Endothelial cell of umbilical vein (primary cell): Measurements from ENCODE around the gene SHROOM2.

Source experiments
- EZH2 ChIP-seq: IDR thresholded peaks from 2 replicates; pipeline ENCODE4 v1.6.1; 2012; ENCODE audit warnings: borderline replicate concordance, low read depth, mild to moderate bottlenecking, moderate library complexity, low read length, inconsistent platforms; ENCODE audit not compliant: severe bottlenecking
- FOS ChIP-seq: IDR thresholded peaks from 2 replicates; pipeline ENCODE4 v1.6.1; 2011; ENCODE audit warnings: mild to moderate bottlenecking, low read length, moderate library complexity, borderline replicate concordance; ENCODE audit not compliant: insufficient read depth
- GATA2 ChIP-seq: IDR thresholded peaks from 2 replicates; pipeline ENCODE4 v1.7.0; 2011; ENCODE audit warnings: low read depth, mild to moderate bottlenecking, moderate library complexity, mixed read lengths, low read length; ENCODE audit not compliant: insufficient read length, insufficient read depth
- JUN ChIP-seq: IDR thresholded peaks from 2 replicates; pipeline ENCODE4 v1.6.1; 2011; ENCODE audit warnings: borderline replicate concordance, low read depth; ENCODE audit not compliant: insufficient read length, insufficient read depth
- MAX ChIP-seq: IDR thresholded peaks from 2 replicates; pipeline ENCODE4 v1.6.1; 2011; ENCODE audit not compliant: insufficient read depth, insufficient read length
- MYC ChIP-seq: IDR thresholded peaks from one replicate; pipeline ENCODE4 v1.6.1; 2011; ENCODE audit warnings: mild to moderate bottlenecking, low read depth, low read length
- POLR2A ChIP-seq: IDR thresholded peaks from 2 replicates; pipeline ENCODE4 v1.6.1; 2012; ENCODE audit warnings: low read depth, mild to moderate bottlenecking, control low read depth, low read length
- POLR2AphosphoS5 ChIP-seq: IDR thresholded peaks from 2 replicates; pipeline ENCODE4 v1.6.1; 2012; ENCODE audit warnings: low read depth, mild to moderate bottlenecking, control low read depth, low read length, moderate library complexity; ENCODE audit not compliant: insufficient read depth
- TF ChIP-seq, protein P1 (sequence below), 2 donors: IDR thresholded peaks; 1 replicate in 1 of 2; 2 replicates in 1 of 2; pipeline ENCODE4 v1.5.1; 2011; ENCODE audit warnings: low read length in 2 of 2, mild to moderate bottlenecking in 2 of 2, moderate library complexity in 2 of 2, control low read depth in 1 of 2, inconsistent platforms in 1 of 2, low read depth in 1 of 2; ENCODE audit not compliant: insufficient read depth in 1 of 2; ENCODE audit errors: extremely low read depth in 1 of 2

DNA sequence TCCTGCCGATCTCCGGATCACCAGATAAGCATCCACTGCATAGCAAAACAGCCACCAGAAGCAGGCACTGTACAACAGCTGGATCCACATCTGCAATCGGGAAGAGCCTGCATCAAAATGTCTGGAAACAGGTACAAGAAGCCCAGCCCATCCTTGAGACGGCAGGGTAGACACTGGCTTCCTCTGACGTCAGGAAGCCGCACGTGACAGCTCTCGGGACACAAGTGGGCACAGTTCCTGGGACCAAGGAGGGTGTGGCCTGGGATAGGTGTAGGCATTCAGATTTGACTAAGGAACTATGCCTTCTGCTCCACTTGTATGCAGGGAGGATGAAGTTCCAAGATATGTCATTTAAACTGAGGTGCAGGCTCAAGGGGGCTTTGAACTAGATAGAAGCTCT, 26.9 kb upstream of the SHROOM2 start:
- TF ChIP-seq MAX (no peak), MYC (no peak), EZH2 (no peak), POLR2AphosphoS5 (no peak), POLR2A (no peak), JUN (no peak), FOS (no peak), GATA2 (no peak)
- TF ChIP-seq, protein P1, sequence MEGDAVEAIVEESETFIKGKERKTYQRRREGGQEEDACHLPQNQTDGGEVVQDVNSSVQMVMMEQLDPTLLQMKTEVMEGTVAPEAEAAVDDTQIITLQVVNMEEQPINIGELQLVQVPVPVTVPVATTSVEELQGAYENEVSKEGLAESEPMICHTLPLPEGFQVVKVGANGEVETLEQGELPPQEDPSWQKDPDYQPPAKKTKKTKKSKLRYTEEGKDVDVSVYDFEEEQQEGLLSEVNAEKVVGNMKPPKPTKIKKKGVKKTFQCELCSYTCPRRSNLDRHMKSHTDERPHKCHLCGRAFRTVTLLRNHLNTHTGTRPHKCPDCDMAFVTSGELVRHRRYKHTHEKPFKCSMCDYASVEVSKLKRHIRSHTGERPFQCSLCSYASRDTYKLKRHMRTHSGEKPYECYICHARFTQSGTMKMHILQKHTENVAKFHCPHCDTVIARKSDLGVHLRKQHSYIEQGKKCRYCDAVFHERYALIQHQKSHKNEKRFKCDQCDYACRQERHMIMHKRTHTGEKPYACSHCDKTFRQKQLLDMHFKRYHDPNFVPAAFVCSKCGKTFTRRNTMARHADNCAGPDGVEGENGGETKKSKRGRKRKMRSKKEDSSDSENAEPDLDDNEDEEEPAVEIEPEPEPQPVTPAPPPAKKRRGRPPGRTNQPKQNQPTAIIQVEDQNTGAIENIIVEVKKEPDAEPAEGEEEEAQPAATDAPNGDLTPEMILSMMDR (IDR thresholded peaks at IDR 0.05; ENCODE audit: extremely low read depth in 1 of 2, insufficient read depth in 1 of 2, low read depth in 1 of 2, low read length in 2 of 2): no peak
